ENCODE data around the gene C2CD3. TPM values are rescaled to one million over a fixed set of nuclear protein-coding genes. Genes with fewer than 3 reads are reported as not detected.

C2CD3 gene
- total and polyA plus RNA-seq, 9 of the 15 experiments (the other 6 are each of a cell fraction or from before 2014, with no cell fraction given) = 4.4 to 20.2 (median 15.4) TPM

GRCh38 chr11:74069146-74070046 is 101.4 kb downstream of the C2CD3 start:
- POLR2A ChIA-PET = no interaction called here
- H3K9ac ChIP-seq (ENCODE audit: insufficient read depth in 1 of 2, low read depth in 2 of 2, low read length in 2 of 2) = no peak overlapping the region
- ATAC-seq = no peak
- no peaks in the 10 kb centered on the region for H3K9me1 ChIP-seq (ENCODE audit: control insufficient read depth, insufficient read depth, low read length)
- no peaks in the 10 kb centered on the region for H3K27me3 ChIP-seq (ENCODE audit: control insufficient read depth in 2 of 2, insufficient read depth in 2 of 2, low read length in 2 of 2)
- H2AFZ ChIP-seq (ENCODE audit: low read depth, low read length) = no peak overlapping the region
- DNase-seq (ENCODE audit: extremely low read depth in 1 of 4, low spot score in 3 of 4) = no peak
- 71% methylated on average over 6 of the region's 6 CpGs for WGBS (ENCODE audit: insufficient coverage, low coverage, missing lambda C conversion rate)
- H3K4me1 ChIP-seq (replicated peaks in 1 of 2; ENCODE audit: control insufficient read depth in 2 of 2, insufficient read depth in 2 of 2, low read length in 2 of 2) = peaks cover 0 to 11% of the 10 kb centered on the region in 2 experiments; a peak in 3 of 5 replicates
- no peaks in the 10 kb centered on the region; the same call in 1 of the 2 replicates for H3K9me3 ChIP-seq (replicated peaks; ENCODE audit: control insufficient read depth, insufficient read depth, low read depth, low read length)
- CTCF ChIA-PET (ENCODE audit: low intra/inter-chr PET ratio) = no interaction called here
- no TSS peak for BruUV-seq (replicated peaks)
- H3K27ac ChIP-seq (ENCODE audit: extremely low read depth, low read depth, low read length) = no peak overlapping the region
- no peaks in the 10 kb centered on the region for H3K79me2 ChIP-seq (ENCODE audit: control insufficient read depth, insufficient read depth, low read length)
- intact Hi-C loops (cut with micrococcal nuclease) (no loop called here), in situ Hi-C loops (cut with MboI) (no loop called here)
- H4K20me1 ChIP-seq (replicated peaks; ENCODE audit: control insufficient read depth, insufficient read depth, low read length) = peaks cover 6% of the 10 kb centered on the region; the same call in 1 of the 2 replicates
- no peak overlapping the region for H3K4me3 ChIP-seq
- no peak for FAIRE-seq
- H3K36me3 ChIP-seq (ENCODE audit: control insufficient read depth, insufficient read depth, low read length) = peaks cover 29% of the 10 kb centered on the region; the same call in 2 of the 3 replicates
- H3K4me2 ChIP-seq (ENCODE audit: insufficient read depth, low read length) = no peak overlapping the region
- TF ChIP-seq, protein P1, sequence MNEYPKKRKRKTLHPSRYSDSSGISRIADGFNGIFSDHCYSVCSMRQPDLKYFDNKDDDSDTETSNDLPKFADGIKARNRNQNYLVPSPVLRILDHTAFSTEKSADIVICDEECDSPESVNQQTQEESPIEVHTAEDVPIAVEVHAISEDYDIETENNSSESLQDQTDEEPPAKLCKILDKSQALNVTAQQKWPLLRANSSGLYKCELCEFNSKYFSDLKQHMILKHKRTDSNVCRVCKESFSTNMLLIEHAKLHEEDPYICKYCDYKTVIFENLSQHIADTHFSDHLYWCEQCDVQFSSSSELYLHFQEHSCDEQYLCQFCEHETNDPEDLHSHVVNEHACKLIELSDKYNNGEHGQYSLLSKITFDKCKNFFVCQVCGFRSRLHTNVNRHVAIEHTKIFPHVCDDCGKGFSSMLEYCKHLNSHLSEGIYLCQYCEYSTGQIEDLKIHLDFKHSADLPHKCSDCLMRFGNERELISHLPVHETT (CRISPR knock-in tag; conservative IDR thresholded peaks at IDR 0.05 in 1 of 2, IDR thresholded peaks at IDR 0.05 in 1 of 2) = no peak
- TF ChIP-seq ZNF512 (tag; IDR thresholded peaks at IDR 0.05) = no peak
- no peak for TF ChIP-seq AFF1 (IDR thresholded peaks at IDR 0.05; ENCODE audit: low read depth in 1 of 2, partially characterized antibody in 2 of 2)
- no peak for TF ChIP-seq ELF2 (CRISPR knock-in tag; IDR thresholded peaks at IDR 0.05)
- TF ChIP-seq, protein P2, sequence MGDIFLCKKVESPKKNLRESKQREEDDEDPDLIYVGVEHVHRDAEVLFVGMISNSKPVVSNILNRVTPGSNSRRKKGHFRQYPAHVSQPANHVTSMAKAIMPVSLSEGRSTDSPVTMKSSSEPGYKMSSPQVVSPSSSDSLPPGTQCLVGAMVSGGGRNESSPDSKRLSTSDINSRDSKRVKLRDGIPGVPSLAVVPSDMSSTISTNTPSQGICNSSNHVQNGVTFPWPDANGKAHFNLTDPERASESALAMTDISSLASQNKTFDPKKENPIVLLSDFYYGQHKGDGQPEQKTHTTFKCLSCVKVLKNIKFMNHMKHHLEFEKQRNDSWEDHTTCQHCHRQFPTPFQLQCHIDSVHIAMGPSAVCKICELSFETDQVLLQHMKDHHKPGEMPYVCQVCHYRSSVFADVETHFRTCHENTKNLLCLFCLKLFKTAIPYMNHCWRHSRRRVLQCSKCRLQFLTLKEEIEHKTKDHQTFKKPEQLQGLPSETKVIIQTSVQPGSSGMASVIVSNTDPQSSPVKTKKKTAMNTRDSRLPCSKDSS (IDR thresholded peaks at IDR 0.05; ENCODE audit: low read depth, partially characterized antibody) = no peak
- no peak for TF ChIP-seq KDM1A (IDR thresholded peaks at IDR 0.05)
- TF ChIP-seq ZNF584 (CRISPR knock-in tag; IDR thresholded peaks at IDR 0.05; ENCODE audit: low read depth) = no peak
- no peak for TF ChIP-seq KDM5B (IDR thresholded peaks at IDR 0.05; ENCODE audit: insufficient replicate concordance, low read depth, low read length)
